Neural cell (in vitro differentiated cells): ENCODE results near the gene C4orf51. TPM values are rescaled to one million over a fixed set of nuclear protein-coding genes. Genes with fewer than 3 reads are reported as not detected.
A peak's percentile ranks its signal among the peaks of the same experiment; 100 is the strongest.

ENCODE experiments used
- H2AFZ ChIP-seq: fragments of 200-600, 300-800 bp; sonication (generic), shearing (Covaris generic); 2 replicates; pipeline ENCODE4 v1.6.0; 2014; ENCODE audit warnings: low read depth, mild to moderate bottlenecking, antibody characterized with exemption, low read length, moderate library complexity
- H3F3A ChIP-seq: fragments of 200-600 bp; shearing (Covaris generic); 2 replicates; pipeline ENCODE4 v1.6.1; 2016; ENCODE audit warnings: mild to moderate bottlenecking, moderate library complexity, mixed read lengths, antibody characterized with exemption, low read length; ENCODE audit not compliant: insufficient read depth, poor library complexity, severe bottlenecking
- H3K27ac ChIP-seq: fragments of 200-600, 300-800 bp; sonication (generic), shearing (Covaris generic); 2 replicates; pipeline ENCODE4 v1.5.1; 2014; ENCODE audit warnings: mild to moderate bottlenecking, low read length, moderate library complexity
- H3K27me3 ChIP-seq: fragments of 300-800, 200-600 bp; sonication (generic), shearing (Covaris generic); 2 replicates; pipeline ENCODE4 v1.6.0; 2014; ENCODE audit warnings: mild to moderate bottlenecking, low read depth, low read length, moderate library complexity; ENCODE audit not compliant: insufficient read depth
- H3K36me3 ChIP-seq: fragments of 300-800, 200-600 bp; sonication (generic), shearing (Covaris generic); 2 replicates; pipeline ENCODE4 v1.5.1; 2014; ENCODE audit warnings: mild to moderate bottlenecking, antibody characterized with exemption, low read length, moderate library complexity; ENCODE audit not compliant: insufficient read depth
- H3K4me2 ChIP-seq: fragments of 300-800, 200-600 bp; sonication (generic), shearing (Covaris generic); 2 replicates; pipeline ENCODE4 v1.6.0; 2014; ENCODE audit warnings: mild to moderate bottlenecking, low read length
- H3K4me3 ChIP-seq: fragments of 300-800, 200-600 bp; sonication (generic), shearing (Covaris generic); 2 replicates; pipeline ENCODE4 v1.5.1; 2014; ENCODE audit warnings: mild to moderate bottlenecking, low read length, moderate library complexity
- H3K79me2 ChIP-seq: fragments of 200-600 bp; shearing (Covaris generic); replicated peaks from 2 replicates; pipeline ENCODE4 v1.6.0; 2014; ENCODE audit warnings: mild to moderate bottlenecking, low read length, moderate library complexity; ENCODE audit not compliant: insufficient read depth
- H3K9ac ChIP-seq: fragments of 300-800, 200-600 bp; sonication (generic), shearing (Covaris generic); 2 replicates; pipeline ENCODE4 v1.6.1; 2016; ENCODE audit warnings: mild to moderate bottlenecking, low read length, mixed read lengths
- H3K9me2 ChIP-seq: fragments of 200-600 bp; shearing (Covaris generic); 2 replicates; pipeline ENCODE4 v1.6.1; 2016; ENCODE audit warnings: mild to moderate bottlenecking, low read length, mixed read lengths; ENCODE audit not compliant: insufficient read depth
- H3K9me3 ChIP-seq: fragments of 200-600, 300-800 bp; sonication (generic), shearing (Covaris generic); 2 replicates; pipeline ENCODE4 v1.6.1; 2016; ENCODE audit warnings: mild to moderate bottlenecking, mixed run types, low read length, moderate library complexity, mixed read lengths
- H4K20me1 ChIP-seq: fragments of 200-600 bp; shearing (Covaris generic); 2 replicates; pipeline ENCODE4 v1.6.1; 2016; ENCODE audit warnings: mild to moderate bottlenecking, mixed run types; ENCODE audit not compliant: insufficient read depth
- CTCF ChIP-seq: fragments of 450-650 bp; IDR thresholded peaks from 2 replicates; pipeline ENCODE4 v1.5.1; 2014; ENCODE audit warnings: antibody characterized with exemption, mild to moderate bottlenecking, moderate library complexity; ENCODE audit not compliant: poor library complexity, severe bottlenecking
- EP300 ChIP-seq: fragments of 450-650 bp; conservative IDR thresholded peaks from 2 replicates; pipeline ENCODE4 v1.6.1; 2014; ENCODE audit warnings: antibody characterized with exemption, mild to moderate bottlenecking, moderate library complexity; ENCODE audit not compliant: poor library complexity, severe bottlenecking
- EZH2 ChIP-seq: fragments of 200-600, 300-800 bp; shearing (Covaris generic), sonication (generic); IDR thresholded peaks from 2 replicates; pipeline ENCODE4 v1.6.1; 2014; ENCODE audit warnings: antibody characterized with exemption, low read length, borderline replicate concordance, mild to moderate bottlenecking; ENCODE audit not compliant: insufficient read depth, poor library complexity, severe bottlenecking
- MXI1 ChIP-seq: fragments of 450-650 bp; conservative IDR thresholded peaks from 2 replicates; pipeline ENCODE4 v1.6.1; 2014; ENCODE audit warnings: antibody characterized with exemption, mild to moderate bottlenecking; ENCODE audit not compliant: poor library complexity, severe bottlenecking
- POLR2AphosphoS5 ChIP-seq: IDR thresholded peaks from 2 replicates; pipeline ENCODE4 v1.6.1; 2012
- RAD21 ChIP-seq: fragments of 450-650 bp; conservative IDR thresholded peaks from 2 replicates; pipeline ENCODE4 v1.6.1; 2014; ENCODE audit warnings: antibody characterized with exemption, mild to moderate bottlenecking, moderate library complexity
- REST ChIP-seq: IDR thresholded peaks from 2 replicates; pipeline ENCODE4 v1.6.1; 2012; ENCODE audit warnings: borderline replicate concordance
- SMC3 ChIP-seq: fragments of 450-650 bp; conservative IDR thresholded peaks from 2 replicates; pipeline ENCODE4 v1.6.1; 2014; ENCODE audit warnings: antibody characterized with exemption, mild to moderate bottlenecking, moderate library complexity; ENCODE audit not compliant: poor library complexity
- TAF1 ChIP-seq: IDR thresholded peaks from 2 replicates; pipeline ENCODE4 v1.6.1; 2012; ENCODE audit warnings: low read depth
- polyA plus RNA-seq: library from polyadenylated mRNA; depleted of rRNA; stranded (reverse); fragments of >200 nt; gene quantifications from 2 replicates; pipeline ENCODE4 v1.2.3, GENCODE V29; 2014

C4orf51 gene
- polyA plus RNA-seq, 1 donor from 2014 or later = not detected

GRCh38 chr4:145732001-145732815 lies 52.3 kb downstream of the C4orf51 start:
- Histone ChIP-seq H2AFZ (no peak overlapping the region), H3K9me3 (no peaks in the 10 kb centered on the region), H3K9me2 (no peaks in the 10 kb centered on the region), H3K4me3 (peak overlapping the region; percentile 65), H3K36me3 (no peaks in the 10 kb centered on the region), H4K20me1 (no peaks in the 10 kb centered on the region), H3K79me2 (no peaks in the 10 kb centered on the region), H3K27me3 (no peaks in the 10 kb centered on the region), H3K9ac (peak overlapping the region; percentile 58), H3K4me2 (no peak overlapping the region), H3K27ac (no peak overlapping the region), H3F3A (no peaks in the 10 kb centered on the region)
- no peak for TF ChIP-seq SMC3

GRCh38 chr4:145732895-145733880 lies 53.2 kb downstream of the C4orf51 start:
- Histone ChIP-seq H3K9me2 (no peaks in the 10 kb centered on the region), H3K27me3 (no peaks in the 10 kb centered on the region), H2AFZ (peak overlapping the region; percentile 34), H4K20me1 (no peaks in the 10 kb centered on the region), H3K79me2 (no peaks in the 10 kb centered on the region), H3K4me2 (no peak overlapping the region), H3K9ac (peak overlapping the region; percentile 58), H3K36me3 (no peaks in the 10 kb centered on the region), H3K27ac (no peak overlapping the region), H3K4me3 (peak overlapping the region; percentile 65), H3K9me3 (no peaks in the 10 kb centered on the region), H3F3A (no peaks in the 10 kb centered on the region)
- TF ChIP-seq REST = peak; percentile 8
- TF ChIP-seq RAD21 = no peak
- TF ChIP-seq MXI1 = peak; percentile 27
- no peak for TF ChIP-seq SMC3
- peak; percentile 16 for TF ChIP-seq CTCF
- peak; percentile 20 for TF ChIP-seq POLR2AphosphoS5
- no peak for TF ChIP-seq EP300
- no peak for TF ChIP-seq EZH2
- peak; percentile 27 for TF ChIP-seq TAF1
